K562 (cell line): Measurements from ENCODE around the gene ZFP82.

Experiments used
- ATF1 ChIP-seq, 2 experiments: fragments of 450-650 bp in 1 of 2; IDR thresholded peaks; 2 replicates each; pipeline ENCODE4 v1.6.1; 2016; ENCODE audit warnings: missing compliant biosample characterization in 1 of 2, missing genetic modification characterization in 1 of 2
- BRD4 ChIP-seq: fragments of 200-600 bp; sonication (generic); IDR thresholded peaks from 2 replicates; pipeline ENCODE4 v1.6.1; 2017; ENCODE audit warnings: inconsistent platforms
- CBX8 ChIP-seq: fragments of 200-600 bp; sonication (generic); IDR thresholded peaks from 2 replicates; pipeline ENCODE4 v1.6.1; 2012; ENCODE audit warnings: borderline replicate concordance, mixed run types, low read depth, mild to moderate bottlenecking, moderate library complexity, mixed read lengths, low read length, control low read depth, inconsistent platforms; ENCODE audit not compliant: poor library complexity, severe bottlenecking; ENCODE audit errors: extremely low read depth
- DIDO1 ChIP-seq: fragments of 450-650 bp; IDR thresholded peaks from 2 replicates; pipeline ENCODE4 v1.6.1; 2016; ENCODE audit warnings: low read depth, missing biosample characterization, missing genetic modification characterization
- FOS ChIP-seq: IDR thresholded peaks from 3 replicates; pipeline ENCODE4 v1.6.1; 2011; ENCODE audit not compliant: insufficient read length; ENCODE audit errors: extremely low read depth
- MAX ChIP-seq: sonication (generic); formaldehyde crosslinking; IDR thresholded peaks from 2 replicates; pipeline ENCODE4 v1.9.0; 2022; ENCODE audit warnings: mild to moderate bottlenecking, missing genetic modification reagents
- PBX2 ChIP-seq, 2 experiments: IDR thresholded peaks in 1 of 2; conservative IDR thresholded peaks in 1 of 2; 2 replicates each; pipeline ENCODE4 v1.6.1; 2016; ENCODE audit warnings: low read depth in 2 of 2, mild to moderate bottlenecking in 1 of 2, missing compliant biosample characterization in 1 of 2, missing genetic modification characterization in 1 of 2, moderate library complexity in 1 of 2
- POLR2A ChIP-seq: fragments of 450-650 bp; conservative IDR thresholded peaks from 2 replicates; pipeline ENCODE4 v1.6.1; 2016
- SMARCB1 ChIP-seq: IDR thresholded peaks from 2 replicates; pipeline ENCODE4 v1.6.1; 2011; ENCODE audit warnings: improper control_type of control experiment, low read depth; ENCODE audit not compliant: insufficient read length
- TSHZ1 ChIP-seq: fragments of 250-450 bp; sonication (Bioruptor Pico); IDR thresholded peaks from 2 replicates; pipeline ENCODE4 v1.4.0; 2020; ENCODE audit warnings: mild to moderate bottlenecking, moderate library complexity
- ZNF444 ChIP-seq: fragments of 250-450 bp; sonication (Bioruptor Pico); IDR thresholded peaks from 2 replicates; pipeline ENCODE4 v1.4.0; 2020; ENCODE audit warnings: mild to moderate bottlenecking, moderate library complexity

- TF ChIP-seq ATF1 (CRISPR knock-in tag; IDR thresholded peaks at IDR 0.05) (no peak), ATF1 (tag; IDR thresholded peaks at IDR 0.05) (no peak), POLR2A (no peak), PBX2 (CRISPR knock-in tag; IDR thresholded peaks at IDR 0.05; ENCODE audit: low read depth) (no peak), PBX2 (tag; conservative IDR thresholded peaks at IDR 0.05; ENCODE audit: low read depth) (no peak), SMARCB1 (no peak), BRD4 (no peak), CBX8 (no peak), FOS (no peak), TSHZ1 (CRISPR knock-in tag) (no peak), MAX (CRISPR knock-in tag) (no peak), ZNF444 (CRISPR knock-in tag) (no peak), DIDO1 (no peak)
Measured at GRCh38 chr19:36363845-36364244, 54.6 kb downstream of the ZFP82 start.
